ES-I3 (cell line): ENCODE data around the gene PRUNE2.

Experiments
- H3K36me3 ChIP-seq: 2 replicates; pipeline ENCODE4 v1.6.1; 2013; ENCODE audit warnings: mild to moderate bottlenecking, low read length, control low read depth, moderate library complexity; ENCODE audit not compliant: insufficient read depth
- H3K4me1 ChIP-seq: 2 replicates; pipeline ENCODE4 v1.6.1; 2013; ENCODE audit warnings: mild to moderate bottlenecking, control low read depth, low read length; ENCODE audit not compliant: insufficient read depth
- H3K9ac ChIP-seq: 2 replicates; pipeline ENCODE4 v1.6.1; 2013; ENCODE audit warnings: low read depth, mild to moderate bottlenecking, low read length, moderate library complexity
- H3K9me3 ChIP-seq: 2 replicates; pipeline ENCODE4 v1.6.1; 2013; ENCODE audit warnings: mild to moderate bottlenecking, low read length, moderate library complexity; ENCODE audit not compliant: control insufficient read depth, insufficient read depth

Gene PRUNE2

GRCh38 chr9:76592091-76592973, 313.6 kb downstream of the PRUNE2 start:
- Histone ChIP-seq H3K9me3 (no peaks in the 10 kb centered on the region), H3K36me3 (no peaks in the 10 kb centered on the region), H3K4me1 (peaks cover 32% of the 10 kb centered on the region), H3K9ac (no peak overlapping the region)

DNA sequence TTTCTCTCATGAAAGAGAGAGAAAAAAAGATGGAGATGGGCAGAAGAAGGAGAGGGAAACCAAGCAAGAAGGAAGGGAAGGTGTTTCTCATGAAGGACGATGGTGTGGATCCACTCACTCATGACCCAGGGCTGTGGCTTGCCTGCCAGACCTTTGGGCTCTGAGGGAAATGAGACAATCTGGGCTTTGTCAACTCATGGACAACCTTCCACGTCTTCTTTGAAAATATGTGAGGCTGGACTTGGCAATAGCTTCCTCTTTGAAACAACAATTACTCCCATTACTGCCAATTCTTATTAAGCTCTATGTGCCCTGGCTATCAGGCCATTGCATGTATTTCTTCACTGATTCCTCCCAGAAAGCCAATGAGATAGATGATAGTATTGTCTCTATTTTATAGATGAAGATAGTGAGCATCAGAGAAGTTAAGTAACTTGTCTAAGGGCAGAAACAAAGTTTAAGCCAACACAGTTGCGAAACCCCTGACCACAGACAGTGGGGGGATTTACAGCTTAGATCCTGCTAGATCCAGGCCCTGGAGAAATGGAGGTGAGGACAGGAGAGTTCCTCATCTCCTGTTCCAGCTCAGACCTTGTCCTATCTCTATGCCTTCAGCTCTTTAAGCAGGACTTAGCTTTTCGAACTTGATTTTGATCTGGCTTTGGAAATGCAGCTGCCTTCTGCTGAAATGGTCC, 314.5 kb downstream of the PRUNE2 start:
- Histone ChIP-seq H3K9me3 (no peaks in the 10 kb centered on the region), H3K36me3 (no peaks in the 10 kb centered on the region), H3K4me1 (peaks cover 32% of the 10 kb centered on the region), H3K9ac (no peak overlapping the region)

DNA sequence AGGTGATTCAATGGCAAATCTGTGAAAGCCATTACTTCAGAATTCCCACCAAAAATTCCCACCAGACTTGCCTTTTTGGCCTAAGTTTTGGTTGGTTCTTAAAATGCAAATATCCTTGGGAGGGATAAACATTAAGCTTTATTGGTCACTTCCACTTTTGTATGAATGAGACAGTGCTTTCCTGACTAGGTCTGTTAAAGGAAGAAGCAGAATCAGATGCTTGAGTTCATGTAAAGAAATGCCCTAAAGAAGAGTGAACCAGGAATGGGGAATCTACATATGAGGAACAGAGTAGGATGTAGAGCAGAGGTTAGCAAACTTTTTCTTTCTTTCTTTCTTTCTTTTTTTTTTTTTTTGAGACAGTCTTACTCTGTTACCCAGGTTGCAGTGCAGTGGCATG, 317.6 kb downstream of the PRUNE2 start:
- Histone ChIP-seq H3K9ac (no peak overlapping the region), H3K4me1 (peaks cover 14% of the 10 kb centered on the region), H3K36me3 (no peaks in the 10 kb centered on the region), H3K9me3 (no peaks in the 10 kb centered on the region)

DNA sequence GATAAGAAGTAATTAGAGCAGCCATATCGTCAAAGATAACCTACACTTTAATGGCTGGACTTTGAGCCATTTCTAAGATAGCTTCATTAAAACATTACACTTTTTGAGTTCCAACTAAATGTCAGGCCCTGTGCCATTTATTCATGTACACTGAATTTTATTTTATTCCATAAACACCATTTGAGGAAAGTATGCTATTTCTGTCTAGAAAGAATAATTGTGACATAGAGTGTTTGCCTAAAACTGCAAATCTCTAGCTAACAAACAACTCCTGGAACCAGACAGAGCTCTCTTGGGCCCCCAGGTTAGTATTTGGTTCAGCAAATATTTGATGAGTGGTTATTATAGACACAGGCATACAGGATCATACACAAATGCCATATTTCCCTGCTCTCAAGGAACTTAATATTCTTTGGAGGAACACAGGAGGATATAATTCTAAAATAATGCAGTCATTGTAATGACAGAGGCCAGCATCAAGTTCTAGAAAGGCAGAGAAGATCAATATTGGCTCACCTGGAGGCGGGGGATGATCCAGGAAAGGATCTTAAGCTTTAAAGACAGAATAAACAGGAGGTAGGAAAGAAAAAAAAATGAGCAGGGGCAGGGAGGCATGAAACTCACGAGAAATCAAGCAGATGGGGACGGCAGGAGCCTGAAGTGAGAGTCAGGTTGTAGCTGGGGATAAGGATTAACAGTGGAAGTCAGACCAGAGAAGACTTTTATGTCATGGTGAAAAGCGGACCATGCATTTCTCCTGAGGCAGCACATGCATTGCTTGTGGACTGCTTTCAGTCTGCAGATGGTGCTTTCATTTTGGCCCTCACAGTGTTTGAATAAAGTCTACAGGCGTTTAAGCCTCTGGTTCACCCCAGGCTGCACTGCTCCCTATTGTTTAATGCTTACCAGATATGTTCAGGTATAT, 319.3 kb downstream of the PRUNE2 start:
- Histone ChIP-seq H3K9ac (no peak overlapping the region), H3K36me3 (no peaks in the 10 kb centered on the region), H3K4me1 (no peaks in the 10 kb centered on the region), H3K9me3 (no peaks in the 10 kb centered on the region)

GRCh38 chr9:76585487-76586389, 320.2 kb downstream of the PRUNE2 start:
- no peak overlapping the region for H3K9ac ChIP-seq
- H3K4me1 ChIP-seq, result no peaks in the 10 kb centered on the region
- no peaks in the 10 kb centered on the region for H3K36me3 ChIP-seq
- no peaks in the 10 kb centered on the region for H3K9me3 ChIP-seq

- no peak overlapping the region for H3K9ac ChIP-seq
- H3K4me1 ChIP-seq, result no peaks in the 10 kb centered on the region
- H3K9me3 ChIP-seq, result no peaks in the 10 kb centered on the region
- H3K36me3 ChIP-seq, result no peaks in the 10 kb centered on the region
Observed at GRCh38 chr9:76583256-76583655, 322.7 kb downstream of the PRUNE2 start.

- Histone ChIP-seq H3K9me3 (no peaks in the 10 kb centered on the region), H3K4me1 (no peaks in the 10 kb centered on the region; the same call in 1 of the 2 replicates), H3K9ac (no peak overlapping the region), H3K36me3 (no peaks in the 10 kb centered on the region)
Observed at GRCh38 chr9:76581731-76582130, 324.2 kb downstream of the PRUNE2 start.

DNA sequence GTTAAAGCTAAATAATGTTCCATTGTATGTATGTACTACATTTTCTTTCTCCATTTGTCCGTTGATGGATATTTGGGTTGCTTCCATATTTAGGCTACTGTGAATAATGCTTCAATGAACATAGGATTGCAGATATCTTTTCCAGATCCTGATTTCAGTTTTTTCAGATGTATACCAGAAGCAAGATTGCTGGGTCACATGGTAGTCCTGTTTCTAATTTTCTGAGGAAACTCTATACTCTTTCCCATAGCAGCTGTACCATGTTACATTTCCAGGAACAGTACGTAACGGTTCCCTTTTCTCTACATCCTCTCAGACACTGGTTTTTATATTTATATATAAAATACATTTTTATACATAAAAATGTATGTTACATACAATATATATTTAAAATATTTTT, 325.1 kb downstream of the PRUNE2 start:
- no peak overlapping the region for H3K9ac ChIP-seq
- H3K4me1 ChIP-seq, result peaks cover 3% of the 10 kb centered on the region; the same call in 1 of the 2 replicates
- no peaks in the 10 kb centered on the region for H3K9me3 ChIP-seq
- H3K36me3 ChIP-seq, result no peaks in the 10 kb centered on the region

- H3K4me1 ChIP-seq, result peaks cover 3% of the 10 kb centered on the region; the same call in 1 of the 2 replicates
- H3K9ac ChIP-seq, result no peak overlapping the region
- no peaks in the 10 kb centered on the region for H3K9me3 ChIP-seq
- H3K36me3 ChIP-seq, result no peaks in the 10 kb centered on the region
Observed at GRCh38 chr9:76580188-76580587, 325.7 kb downstream of the PRUNE2 start.

DNA sequence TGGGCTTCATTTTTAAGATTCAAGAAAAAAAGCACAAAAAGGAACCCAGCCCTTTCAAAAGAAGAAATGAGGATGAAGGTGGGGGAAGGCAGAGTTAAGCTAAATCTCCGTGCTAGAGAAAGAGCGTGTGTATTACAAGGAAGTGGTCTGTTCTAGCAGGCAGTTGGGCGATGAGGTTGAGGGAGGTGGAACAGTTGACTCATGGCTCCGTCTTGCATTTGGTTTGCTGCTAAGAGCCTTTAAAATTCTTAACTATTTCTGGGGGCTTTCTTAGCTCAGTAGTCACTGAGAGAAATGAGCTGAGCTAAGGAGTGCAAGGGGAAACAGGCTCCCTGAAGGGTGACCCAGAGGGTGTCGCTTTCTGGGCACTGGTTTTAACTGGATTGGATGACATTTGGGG, 329.6 kb downstream of the PRUNE2 start:
- Histone ChIP-seq H3K36me3 (no peaks in the 10 kb centered on the region), H3K4me1 (peaks cover 8% of the 10 kb centered on the region), H3K9me3 (no peaks in the 10 kb centered on the region), H3K9ac (no peak overlapping the region)

- Histone ChIP-seq H3K4me1 (peaks cover 8% of the 10 kb centered on the region), H3K36me3 (no peaks in the 10 kb centered on the region), H3K9ac (no peak overlapping the region), H3K9me3 (no peaks in the 10 kb centered on the region)
Observed at GRCh38 chr9:76575761-76576160, 330.2 kb downstream of the PRUNE2 start.

DNA sequence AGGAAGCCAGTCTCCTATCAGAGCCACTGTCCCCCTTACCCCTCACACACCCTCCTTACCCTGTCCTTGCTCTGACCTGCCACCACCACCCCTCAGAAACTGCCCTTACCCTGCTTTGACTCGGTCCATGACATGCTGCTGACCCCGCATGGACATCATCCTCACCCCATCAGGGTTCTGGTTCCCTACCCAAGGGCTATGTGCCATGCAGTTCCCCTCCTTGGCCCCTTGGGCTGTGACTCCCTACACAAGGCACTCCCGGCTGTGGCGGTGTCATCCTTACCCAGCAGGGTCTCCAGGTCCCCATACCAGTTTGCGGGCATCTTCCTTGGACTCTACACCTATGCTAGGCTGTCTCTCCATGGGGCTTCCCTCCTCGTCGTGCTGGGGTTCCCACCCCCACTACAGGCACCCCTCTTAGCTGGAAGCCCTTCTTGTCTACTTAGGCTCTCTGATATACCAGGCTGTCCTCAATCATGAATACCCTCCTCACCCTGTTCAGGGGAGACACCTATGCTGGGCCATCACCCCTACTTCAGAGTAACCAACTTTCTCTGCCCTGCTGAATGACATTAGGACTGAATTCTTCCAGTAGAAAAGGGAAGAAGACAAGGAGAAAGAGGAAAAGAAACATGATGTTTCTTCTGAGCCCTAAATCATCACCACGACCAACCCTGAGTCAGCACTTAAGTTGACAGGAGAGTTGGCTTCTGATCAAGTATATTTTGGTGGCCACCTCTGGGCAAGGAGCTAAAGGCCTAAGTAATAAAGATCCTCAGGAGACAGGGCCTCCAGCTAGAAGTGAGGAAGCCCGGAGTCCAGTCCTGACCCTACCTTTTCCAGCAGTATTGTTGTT, 331.8 kb downstream of the PRUNE2 start:
- Histone ChIP-seq H3K9ac (no peak overlapping the region), H3K36me3 (no peaks in the 10 kb centered on the region), H3K9me3 (no peaks in the 10 kb centered on the region), H3K4me1 (peaks cover 8% of the 10 kb centered on the region)

- no peak overlapping the region for H3K9ac ChIP-seq
- no peaks in the 10 kb centered on the region for H3K36me3 ChIP-seq
- H3K4me1 ChIP-seq, result peaks cover 8% of the 10 kb centered on the region
- no peaks in the 10 kb centered on the region for H3K9me3 ChIP-seq
Observed at GRCh38 chr9:76573408-76573807, 332.5 kb downstream of the PRUNE2 start.
